ENCODE data around the gene AVL9.
"Not testable (repeated sequence)": the region's sequence is repeated elsewhere in the genome, so short reads cannot be mapped to it uniquely, and the experiment has no call there.

AVL9 gene

DNA sequence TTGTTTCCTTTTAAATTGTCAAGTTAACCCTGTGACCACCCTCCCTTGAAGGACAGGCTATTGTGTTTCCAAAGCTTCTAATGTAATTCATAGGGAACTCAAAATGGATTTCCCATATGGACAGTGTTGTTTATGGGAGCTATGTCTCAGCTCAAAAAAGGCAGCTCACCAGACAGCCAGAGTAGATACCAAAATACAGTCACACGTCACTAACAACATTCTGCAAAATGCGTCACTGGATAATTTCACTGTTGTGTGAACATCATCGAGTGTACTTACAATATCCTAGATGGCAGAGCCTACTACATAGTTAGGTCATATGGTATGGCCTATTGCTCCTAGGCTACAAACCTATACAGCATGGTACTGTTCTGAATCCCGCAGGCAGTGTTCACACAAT, 97.4 kb downstream of the AVL9 start:
- no peak for DNase-seq

DNA sequence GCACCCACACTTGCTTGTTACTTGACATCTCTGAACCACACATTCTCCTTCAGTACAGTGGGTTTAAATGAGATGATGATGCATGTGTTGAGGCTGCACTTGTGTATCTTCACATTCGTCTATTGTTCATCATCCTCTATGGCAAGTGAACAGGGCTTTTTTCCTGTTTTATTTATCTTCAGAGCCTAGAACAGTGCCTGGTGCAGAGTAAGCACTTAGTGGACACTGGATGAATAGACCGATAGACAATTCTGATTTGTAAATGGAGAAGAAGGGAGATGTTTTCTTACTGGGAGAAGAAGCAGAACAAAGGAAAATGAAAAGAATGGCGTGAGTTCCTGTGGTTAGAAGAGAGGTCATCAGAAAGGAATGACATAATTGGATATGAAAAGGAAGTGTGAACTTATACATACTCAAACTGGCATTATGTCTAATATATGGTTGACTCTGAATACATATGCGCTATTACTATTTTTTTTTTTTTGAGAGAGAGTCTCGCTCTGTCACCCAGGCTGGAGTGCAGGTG, 99.7 kb downstream of the AVL9 start:
- no peak for DNase-seq

DNA sequence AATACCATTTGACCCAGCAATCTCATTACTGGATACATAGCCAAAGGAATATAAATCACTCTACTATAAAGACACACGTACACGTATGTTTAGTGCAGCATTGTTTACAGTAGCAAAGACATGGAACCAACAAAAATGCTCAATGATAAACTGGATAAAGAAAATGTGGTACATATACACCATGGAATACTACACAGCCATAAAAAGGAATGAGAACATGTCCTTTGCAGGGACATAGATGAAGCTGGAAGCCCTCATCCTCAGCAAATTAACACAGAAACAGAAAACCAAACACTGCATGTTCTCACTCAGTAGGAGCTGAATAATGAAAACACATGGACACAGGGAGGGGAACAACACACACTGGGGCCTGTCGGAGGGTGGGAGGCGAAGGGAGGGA, 105.9 kb downstream of the AVL9 start:
- not testable (repeated sequence) for DNase-seq

DNA sequence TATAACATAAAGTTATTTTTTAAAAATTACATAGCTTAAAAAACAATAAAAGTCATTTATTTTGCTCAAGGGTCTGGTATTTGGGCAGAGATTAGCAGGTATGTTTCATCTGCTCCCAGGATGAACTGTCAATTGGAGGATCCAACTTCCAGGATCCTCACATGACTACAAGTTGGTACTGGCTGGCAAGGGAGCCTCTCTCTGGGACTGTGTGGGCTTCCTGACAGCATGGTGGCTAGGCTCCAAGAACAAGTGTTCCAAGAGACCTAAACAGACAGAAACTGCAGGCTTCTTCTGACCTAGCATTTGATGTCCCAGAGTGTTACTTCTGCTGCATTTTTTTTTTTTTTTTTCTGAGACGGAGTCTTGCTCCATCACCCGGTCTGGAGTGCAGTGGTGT, 107.2 kb downstream of the AVL9 start:
- no peak for DNase-seq

DNA sequence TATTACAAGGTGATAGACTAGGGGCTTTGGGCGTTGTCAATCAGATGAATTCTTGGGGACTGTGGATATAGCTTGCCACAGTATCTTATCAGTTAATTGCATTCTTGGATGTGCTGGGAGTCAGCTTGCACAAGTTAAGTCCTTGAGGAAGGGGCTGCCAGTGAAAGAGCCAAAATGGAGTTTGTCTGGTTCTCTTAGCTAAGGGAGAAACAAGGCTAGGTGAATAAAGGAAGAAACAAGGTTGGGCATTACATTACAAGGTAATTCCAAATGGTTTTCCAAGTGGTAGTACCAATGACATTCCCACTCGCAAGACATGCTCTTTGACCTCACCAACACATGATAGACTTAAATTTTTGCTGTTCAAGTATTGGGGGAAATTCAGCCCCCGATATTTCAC, 108.2 kb downstream of the AVL9 start:
- DNase-seq, result not testable (repeated sequence)

DNA sequence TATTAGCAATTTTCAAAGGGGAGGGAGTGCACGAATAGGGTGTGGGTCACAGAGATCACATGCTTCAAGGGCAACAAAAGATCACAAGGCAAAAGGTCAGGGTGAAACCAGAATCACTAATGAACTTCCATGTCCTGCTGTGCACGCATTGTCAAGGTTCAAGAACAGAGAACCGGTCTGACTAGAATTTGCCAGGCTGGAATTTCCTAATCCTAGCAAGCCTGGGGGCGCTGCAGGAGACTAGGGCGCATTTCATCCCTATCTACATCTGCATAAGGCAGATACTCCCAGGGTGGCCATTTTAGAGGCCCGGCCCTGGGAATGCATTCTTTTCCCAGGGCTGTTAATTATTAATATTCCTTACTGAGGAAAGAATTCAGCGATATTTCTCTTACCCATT, 108.8 kb downstream of the AVL9 start:
- not testable (repeated sequence) for DNase-seq

DNA sequence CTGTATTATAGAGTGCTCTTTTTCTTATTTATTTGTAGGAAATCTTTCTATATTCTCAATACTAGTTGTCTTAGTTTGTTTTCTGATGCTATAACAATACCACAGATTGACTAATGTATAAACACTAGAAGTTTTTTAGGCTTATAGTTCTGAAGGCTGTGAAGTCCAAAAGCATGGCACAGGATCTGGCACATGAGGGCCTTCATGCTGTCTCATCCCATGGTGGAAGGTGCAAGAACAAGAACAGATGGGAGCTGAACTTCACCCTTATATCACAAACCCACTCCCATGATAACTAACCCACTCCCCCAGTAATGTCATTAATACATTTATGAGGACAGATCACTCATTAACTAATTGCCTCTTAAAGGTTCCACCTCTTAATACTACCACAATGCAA, 109.7 kb downstream of the AVL9 start:
- no peak for DNase-seq

DNA sequence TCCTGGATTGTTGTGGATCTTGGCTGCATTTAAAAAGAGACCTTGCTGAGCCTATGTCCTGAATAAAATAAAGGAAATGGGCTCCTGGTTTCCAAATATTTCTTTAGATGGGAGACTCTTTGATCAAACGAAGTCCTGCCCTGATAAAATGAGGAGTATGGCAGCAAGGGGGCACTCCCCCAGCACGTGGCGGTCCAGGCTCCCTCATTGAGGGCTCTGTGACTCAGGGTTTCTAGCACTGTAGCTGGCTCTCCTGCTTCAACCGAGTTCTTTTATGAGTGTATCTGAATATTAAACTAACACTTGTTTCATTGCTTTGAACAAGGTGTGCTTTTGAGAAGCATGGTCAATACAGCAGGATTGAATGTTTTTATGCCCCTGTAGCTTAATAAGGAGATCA, 114.2 kb downstream of the AVL9 start:
- no peak for DNase-seq

DNA sequence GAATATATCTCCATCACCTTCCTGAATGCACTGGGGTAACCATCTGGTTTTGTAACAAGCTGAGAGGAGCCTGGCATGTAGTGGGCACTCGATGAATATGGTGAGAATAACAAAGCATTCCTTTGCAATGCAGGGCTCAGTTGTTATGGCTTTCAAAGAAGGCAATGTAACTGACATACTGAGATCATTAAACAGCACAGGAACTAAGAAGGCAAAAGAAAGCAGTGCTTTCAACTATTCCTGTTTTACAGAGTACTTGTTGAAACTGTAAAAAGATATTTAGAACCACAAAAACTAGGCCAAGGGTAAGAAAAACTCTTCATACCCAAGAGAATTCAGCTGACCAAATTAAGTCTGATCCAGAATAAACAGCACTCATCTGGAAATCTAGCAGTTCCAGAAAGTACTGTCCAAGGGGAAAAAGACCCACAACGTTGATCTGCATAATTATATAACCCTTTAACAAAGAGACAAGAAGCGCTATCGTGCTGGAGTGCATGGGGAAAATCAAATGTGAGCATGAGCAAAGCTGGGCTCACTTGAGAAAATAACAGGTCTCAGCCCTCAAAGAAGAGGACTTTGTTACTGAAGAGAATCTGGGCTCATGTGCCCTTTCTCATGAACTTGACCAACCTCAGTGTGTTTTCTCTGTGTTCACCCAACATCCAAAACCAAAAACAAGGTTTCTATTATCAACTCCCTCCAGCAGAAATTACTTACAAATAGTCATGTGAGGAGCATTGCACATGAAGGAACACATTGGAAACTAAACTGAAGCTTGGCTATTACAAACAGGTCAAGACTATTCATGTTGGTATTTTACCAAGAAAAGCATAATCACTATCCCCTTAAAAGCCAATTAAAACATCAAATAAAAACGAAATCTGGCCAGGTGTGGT, 116.2 kb downstream of the AVL9 start:
- no peak for DNase-seq

DNA sequence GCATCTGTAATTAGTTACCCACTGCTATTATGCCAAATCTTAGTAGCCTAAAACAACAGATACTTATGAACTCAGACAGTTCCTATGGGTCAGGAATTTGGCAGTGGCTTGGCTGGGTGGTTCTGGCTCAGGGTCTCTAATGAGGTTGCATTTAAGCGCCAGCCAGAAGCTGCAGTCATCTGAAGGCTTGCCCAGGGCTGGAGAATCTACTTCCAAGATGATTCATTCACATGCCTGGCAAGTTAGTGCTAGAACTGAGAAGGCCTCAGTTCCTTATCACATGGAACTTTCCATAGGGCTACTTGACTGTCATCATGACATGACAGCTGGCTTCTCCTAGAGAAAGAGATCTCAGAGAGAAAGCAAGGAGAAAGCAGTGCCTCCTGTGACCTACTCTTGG, 121.3 kb downstream of the AVL9 start:
- DNase-seq, result no peak

DNA sequence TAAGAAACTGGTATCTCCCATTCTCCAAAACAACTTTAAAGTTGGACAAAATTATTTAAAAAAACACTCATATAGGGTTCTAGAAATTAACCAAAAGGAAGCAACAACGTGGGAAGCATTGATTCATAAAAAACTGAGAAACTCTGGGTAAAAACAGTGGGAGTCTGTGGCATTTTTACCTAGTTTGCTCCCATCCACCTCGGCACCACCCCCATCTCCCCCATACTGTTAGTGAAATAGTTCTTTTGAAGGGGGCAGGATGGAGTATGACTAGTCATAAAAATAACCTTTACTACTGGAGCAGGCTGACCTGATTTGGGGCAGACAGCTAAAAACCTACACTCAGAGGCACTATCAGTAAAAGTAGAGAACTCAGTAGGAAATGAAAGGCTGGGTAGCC, 123.2 kb downstream of the AVL9 start:
- no peak for DNase-seq

DNA sequence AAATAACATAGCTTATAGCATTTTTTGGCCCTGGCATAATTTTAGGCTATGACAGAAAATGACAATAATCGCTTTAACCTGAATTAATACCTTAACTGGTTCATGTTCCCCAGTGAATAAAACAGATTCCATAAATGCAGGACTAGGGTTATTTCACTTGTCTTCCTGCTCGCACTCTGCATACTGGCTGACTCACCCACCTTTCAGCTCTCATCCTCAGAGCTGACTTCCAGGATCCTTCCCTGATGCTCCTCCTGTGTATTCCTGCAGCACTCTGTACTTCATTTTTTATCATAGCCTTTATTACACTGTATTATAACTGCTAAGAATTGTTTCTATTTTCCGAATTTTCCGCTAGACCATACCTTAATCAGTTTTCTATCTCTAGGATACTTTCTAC, 123.7 kb downstream of the AVL9 start:
- DNase-seq, result no peak

DNA sequence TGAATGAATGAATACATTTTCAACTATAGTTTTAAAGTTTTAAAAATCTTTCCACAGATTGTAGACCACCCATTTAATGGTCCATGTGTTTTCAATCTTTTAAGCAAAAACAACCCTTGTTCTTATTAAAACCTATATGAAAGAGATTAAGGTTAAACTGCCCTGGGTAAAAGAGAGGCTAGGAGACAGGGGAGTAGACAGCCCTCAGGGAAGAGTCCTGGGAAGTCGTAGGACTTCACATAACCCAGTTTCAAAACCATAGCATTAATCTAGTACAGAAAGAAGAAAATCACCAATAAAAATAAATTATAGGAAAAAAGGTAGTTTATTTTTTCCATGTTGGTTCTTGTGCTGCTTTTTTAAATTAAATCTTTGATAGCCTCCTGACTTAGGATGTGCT, 124.1 kb downstream of the AVL9 start:
- DNase-seq, result not testable (repeated sequence)

DNA sequence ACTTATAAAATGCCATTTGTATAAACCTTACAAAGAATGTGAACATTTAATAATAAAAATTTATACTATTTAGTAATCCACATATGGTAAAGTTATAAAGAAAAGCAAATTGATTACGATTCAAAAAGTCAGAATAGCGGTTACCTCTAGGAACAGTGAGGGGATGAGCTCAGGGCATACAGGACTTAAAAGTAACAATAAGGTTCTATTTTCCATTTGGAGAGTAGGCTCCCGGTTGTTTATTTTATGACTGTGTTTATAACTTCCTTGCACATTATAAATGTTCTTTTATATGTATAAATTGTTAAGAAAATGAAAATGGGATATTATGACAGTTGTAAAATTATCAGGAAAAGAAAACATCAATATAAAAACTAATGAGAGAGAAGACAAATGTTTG, 135.7 kb downstream of the AVL9 start:
- no peak for DNase-seq

DNA sequence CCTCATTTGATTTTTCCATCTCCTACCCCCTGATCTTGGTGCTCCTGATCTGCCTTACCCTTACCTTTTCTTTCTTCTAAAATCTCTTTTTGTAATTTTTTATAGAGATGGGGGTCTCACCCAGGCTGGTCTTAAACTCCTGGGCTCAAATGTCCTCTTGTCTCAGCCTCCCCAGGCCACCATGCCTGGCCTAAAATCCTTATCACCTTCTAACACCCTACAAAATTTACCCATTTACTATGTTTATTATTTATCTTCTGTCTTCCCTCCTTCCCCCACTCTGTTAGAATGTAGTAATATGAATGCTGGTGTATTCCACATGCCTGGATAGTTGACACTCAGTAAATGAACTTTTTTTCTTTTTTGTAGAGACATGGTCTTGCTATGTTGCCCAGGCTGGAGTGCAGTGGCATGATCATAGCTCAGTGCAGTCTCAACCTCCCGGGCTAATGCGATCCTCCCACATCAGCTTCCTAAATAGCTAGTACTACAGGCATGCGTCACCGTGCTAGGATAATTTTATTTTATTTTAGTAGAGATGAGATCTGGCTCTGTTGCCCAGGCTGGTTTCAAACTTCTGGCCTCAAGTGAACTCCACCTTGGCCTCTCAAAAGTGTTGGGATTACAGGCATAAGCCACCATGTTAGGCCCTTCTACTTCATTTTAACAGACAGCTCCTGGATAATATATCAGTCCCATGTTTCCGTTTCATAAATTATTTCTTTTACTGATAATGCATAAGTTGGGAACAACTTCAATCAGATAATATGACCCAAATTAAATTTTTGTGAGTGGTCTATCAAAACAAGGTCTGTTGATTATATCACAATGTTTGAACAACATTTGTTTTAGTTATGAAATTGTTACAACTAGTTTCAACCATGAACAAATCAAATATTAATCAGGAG, 136.6 kb downstream of the AVL9 start:
- not testable (repeated sequence) for DNase-seq

DNA sequence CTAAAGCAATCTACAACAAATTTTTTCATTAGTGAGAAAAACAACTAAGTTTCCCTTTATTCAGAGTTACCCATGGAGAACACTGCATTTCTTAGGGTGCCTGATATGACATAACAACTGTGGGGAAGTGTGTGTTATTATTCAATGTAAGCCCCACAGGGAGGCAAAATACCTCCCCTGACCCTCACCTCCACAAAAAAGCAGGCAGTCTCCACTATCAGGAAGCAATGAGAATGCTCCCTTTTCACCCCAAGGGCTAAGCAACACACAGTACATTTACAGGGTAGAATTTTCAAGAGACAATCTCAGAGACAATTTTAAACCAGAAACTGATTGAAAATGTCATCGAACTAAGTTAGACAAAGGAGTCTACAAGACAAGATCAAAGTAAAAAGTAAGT, 138.2 kb downstream of the AVL9 start:
- DNase-seq, result not testable (repeated sequence)

DNA sequence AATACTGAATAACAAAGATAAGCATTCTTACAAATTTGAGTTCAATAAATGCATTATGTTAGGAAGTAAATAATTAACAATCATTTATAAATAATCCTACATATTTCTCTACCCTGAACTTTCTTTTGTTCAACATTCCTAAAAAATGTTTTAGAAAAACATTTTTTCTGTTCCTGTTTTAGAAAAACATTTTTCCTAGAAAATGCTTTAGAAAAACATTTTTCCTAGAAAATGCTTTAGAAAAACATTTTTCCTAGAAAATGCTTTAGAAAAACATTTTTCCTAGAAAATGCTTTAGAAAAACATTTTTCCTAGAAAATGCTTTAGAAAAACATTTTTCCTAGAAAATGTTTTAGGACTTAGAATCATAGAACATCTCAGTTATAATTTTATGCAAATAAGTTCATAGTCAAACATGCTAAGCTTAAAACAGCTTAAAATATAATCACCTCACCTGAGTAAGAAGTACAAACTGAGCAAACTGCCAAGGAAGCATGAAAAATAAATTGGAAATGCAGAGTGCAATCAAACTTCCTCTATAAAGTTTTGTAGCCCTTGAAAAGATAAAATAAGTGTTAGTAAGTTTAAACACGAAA, 139.6 kb downstream of the AVL9 start:
- DNase-seq, result not testable (repeated sequence)

DNA sequence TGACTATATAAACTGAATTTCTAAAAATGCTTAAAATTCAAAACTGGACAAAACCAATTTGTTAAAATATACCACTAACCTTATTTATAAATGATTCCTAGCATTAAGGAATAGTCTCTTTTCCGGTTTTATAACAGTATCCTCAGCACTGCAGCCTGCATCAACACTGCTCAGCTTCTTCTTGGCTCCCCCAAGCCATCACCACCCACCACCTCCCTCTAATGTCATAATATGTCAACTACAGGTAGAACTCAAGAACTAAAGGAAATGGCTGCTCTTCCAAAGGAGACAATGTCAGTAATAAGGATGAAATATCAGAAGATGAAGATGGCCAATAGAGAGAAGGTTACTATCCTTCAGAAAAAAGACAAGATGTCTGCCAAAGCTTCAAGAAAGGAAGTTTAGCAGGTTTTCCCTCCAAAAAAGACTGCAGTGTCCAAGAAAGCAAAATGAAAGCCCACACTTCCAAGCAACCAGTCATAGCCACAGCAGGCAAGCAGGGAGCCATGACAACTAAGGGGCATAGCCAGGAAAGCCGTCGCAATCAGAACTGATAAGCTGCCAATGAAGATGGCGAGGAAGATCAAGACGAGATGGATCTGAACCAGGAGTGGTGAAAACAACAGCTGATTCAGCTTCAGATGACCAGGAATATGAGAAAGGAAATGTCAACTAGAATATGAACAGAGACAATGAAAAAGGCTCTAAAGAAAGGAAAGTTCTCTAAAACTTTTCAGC, 141.6 kb downstream of the AVL9 start:
- DNase-seq, result not testable (repeated sequence)

DNA sequence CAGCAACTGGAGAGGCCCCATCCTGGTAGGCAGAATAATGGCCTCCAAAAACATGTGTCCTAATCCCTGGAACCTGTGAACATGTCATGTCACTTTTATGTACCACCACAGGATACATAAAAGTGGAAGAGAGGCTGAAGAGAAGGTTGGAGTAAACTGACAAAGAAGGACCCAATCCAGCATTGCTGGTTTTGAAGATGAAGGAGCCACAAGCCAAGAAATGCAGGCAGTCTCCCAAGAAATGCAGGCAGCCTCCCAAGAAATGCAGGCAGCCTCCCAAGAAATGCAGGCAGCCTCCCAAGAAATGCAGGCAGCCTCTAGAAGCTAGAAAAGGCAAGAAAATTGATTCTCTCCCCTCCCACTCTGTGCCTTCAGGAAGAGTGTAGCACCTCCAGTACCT, 142.3 kb downstream of the AVL9 start:
- DNase-seq, result not testable (repeated sequence)
